ENCODE data around the gene SLC35A2.

DNA sequence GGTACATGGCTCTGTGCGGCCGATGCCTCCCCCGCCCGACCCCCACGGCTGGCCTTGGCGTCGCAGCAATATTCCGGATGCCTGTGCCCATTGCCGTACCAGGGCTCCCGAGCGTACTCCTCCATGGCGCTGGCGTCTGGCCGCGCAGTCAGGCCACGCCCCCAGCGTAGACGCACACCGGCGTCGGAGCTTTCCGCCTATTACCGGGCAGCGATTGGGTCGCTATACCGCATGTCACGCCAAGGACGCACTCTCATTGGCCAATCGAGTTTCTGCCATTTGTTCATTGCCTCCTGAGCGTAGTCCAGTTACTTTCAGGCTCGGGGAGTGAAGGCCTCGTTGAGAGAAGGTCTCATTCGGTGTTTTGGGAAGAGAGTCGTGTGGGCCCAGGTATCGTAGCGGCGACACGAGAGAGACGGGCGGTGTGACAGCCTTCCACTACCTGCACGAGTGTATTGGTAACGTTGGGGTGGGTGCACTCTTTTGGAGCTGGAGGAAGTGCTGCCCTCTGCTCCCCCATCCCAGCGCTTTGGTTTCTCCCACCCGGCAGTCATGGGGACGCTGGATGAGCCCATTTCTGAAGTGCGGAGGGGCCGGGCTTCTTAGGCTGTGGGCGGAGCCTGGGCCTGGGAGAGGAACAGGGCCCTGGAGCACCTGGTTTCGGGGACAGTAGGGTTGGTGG is 13.7 kb downstream of the SLC35A2 start, which contains the start of the genes PQBP1 and TIMM17B:
- no peak for TF ChIP-seq CTCF (IDR thresholded peaks at IDR 0.05; ENCODE audit: insufficient read depth, low read length)
- peak; percentile 88 for TF ChIP-seq POLR2AphosphoS5 (IDR thresholded peaks at IDR 0.05; ENCODE audit: low read depth)
- TF ChIP-seq GABPA (IDR thresholded peaks at IDR 0.05; ENCODE audit: low read depth) = no peak
- TF ChIP-seq REST (IDR thresholded peaks at IDR 0.05; ENCODE audit: insufficient replicate concordance, low read depth) = no peak
- TF ChIP-seq SPI1 (IDR thresholded peaks at IDR 0.05; ENCODE audit: borderline replicate concordance, low read depth) = peak; percentile 41; the same call in 1 of the 2 replicates
